ENCODE results near the gene SNX24.

SNX24 gene

DNA sequence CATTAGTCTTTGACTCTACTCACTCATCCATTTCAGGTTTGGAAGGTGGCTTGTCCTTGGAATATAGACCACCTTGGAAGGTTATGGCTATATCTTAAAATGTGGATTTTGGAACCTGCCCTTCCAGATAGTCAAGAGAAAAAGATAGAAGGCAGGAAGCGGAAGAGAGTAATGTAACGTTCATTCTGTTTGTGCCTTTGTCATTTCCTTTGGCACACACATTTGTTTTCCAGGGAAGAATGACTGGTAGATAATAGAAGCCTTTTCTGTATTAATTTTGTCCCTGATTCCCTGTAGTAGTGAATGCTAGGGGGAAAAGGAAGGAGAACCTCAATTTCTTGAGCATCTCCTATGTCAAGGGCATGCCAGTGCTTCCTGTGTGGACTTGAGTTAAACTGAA is 136.4 kb downstream of the SNX24 start:
- TF ChIP-seq, protein P1, sequence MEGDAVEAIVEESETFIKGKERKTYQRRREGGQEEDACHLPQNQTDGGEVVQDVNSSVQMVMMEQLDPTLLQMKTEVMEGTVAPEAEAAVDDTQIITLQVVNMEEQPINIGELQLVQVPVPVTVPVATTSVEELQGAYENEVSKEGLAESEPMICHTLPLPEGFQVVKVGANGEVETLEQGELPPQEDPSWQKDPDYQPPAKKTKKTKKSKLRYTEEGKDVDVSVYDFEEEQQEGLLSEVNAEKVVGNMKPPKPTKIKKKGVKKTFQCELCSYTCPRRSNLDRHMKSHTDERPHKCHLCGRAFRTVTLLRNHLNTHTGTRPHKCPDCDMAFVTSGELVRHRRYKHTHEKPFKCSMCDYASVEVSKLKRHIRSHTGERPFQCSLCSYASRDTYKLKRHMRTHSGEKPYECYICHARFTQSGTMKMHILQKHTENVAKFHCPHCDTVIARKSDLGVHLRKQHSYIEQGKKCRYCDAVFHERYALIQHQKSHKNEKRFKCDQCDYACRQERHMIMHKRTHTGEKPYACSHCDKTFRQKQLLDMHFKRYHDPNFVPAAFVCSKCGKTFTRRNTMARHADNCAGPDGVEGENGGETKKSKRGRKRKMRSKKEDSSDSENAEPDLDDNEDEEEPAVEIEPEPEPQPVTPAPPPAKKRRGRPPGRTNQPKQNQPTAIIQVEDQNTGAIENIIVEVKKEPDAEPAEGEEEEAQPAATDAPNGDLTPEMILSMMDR (IDR thresholded peaks at IDR 0.05) = no peak
- H3K27ac Mint-ChIP-seq = no peak overlapping the region
- no peak overlapping the region for H3K4me3 Mint-ChIP-seq
- no peak for DNase-seq
- no peaks in the 10 kb centered on the region for H3K36me3 Mint-ChIP-seq (ENCODE audit: low read depth)
- peaks cover 9% of the 10 kb centered on the region for H3K27me3 Mint-ChIP-seq (ENCODE audit: low read depth, poor library complexity)
- no peaks in the 10 kb centered on the region for H3K9me3 Mint-ChIP-seq
- H3K4me1 Mint-ChIP-seq = no peaks in the 10 kb centered on the region

DNA sequence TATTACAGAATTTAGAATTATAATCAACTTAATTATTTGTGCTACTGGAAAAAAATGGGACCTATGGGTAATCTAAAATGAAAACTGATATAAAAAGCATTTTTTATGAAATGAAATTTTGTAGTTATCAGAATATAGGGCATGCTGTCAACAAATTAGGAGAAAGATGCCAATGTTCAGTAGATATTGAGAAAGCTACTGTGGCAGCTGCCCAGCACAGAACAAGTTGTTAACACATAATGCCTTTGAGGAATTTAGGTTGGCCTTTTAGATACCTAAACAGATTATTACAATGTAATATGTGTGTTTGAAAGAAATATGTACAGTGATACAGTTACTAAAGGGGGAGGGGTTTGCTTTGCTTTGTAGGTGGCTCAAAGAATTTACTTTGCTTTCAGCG is 137.0 kb downstream of the SNX24 start:
- H3K9me3 Mint-ChIP-seq = no peaks in the 10 kb centered on the region
- H3K27ac Mint-ChIP-seq = no peak overlapping the region
- H3K4me3 Mint-ChIP-seq = no peak overlapping the region
- H3K36me3 Mint-ChIP-seq (ENCODE audit: low read depth) = no peaks in the 10 kb centered on the region
- H3K27me3 Mint-ChIP-seq (ENCODE audit: low read depth, poor library complexity) = peaks cover 11% of the 10 kb centered on the region
- no peak for DNase-seq
- TF ChIP-seq, protein P1 (IDR thresholded peaks at IDR 0.05) = no peak
- H3K4me1 Mint-ChIP-seq = no peaks in the 10 kb centered on the region

DNA sequence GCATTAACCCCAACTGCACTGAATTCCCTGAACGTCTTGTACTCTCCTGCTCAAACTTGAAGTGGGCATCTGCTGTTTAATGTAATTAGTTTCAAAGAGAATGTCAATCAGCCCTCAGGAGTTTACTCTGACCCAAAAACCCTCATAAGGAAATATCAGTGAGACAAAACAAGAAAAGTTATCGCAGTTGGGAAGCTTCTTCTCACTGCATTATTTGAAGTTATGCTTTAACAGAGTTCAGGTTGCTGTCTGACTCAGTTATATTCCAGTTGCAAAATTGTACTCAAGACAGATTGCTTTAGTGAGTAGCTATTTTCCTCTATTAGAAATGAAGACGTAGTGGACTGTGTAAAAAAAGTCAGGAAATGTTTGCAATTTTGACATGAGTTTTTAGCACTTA is 139.0 kb downstream of the SNX24 start:
- Mint-ChIP-seq H3K4me3 (no peak overlapping the region), H3K27ac (no peak overlapping the region), H3K36me3 (ENCODE audit: low read depth) (no peaks in the 10 kb centered on the region), H3K9me3 (no peaks in the 10 kb centered on the region), H3K27me3 (ENCODE audit: low read depth, poor library complexity) (peaks cover 11% of the 10 kb centered on the region), H3K4me1 (no peaks in the 10 kb centered on the region)
- DNase-seq = no peak
- TF ChIP-seq, protein P1 (IDR thresholded peaks at IDR 0.05) = no peak

DNA sequence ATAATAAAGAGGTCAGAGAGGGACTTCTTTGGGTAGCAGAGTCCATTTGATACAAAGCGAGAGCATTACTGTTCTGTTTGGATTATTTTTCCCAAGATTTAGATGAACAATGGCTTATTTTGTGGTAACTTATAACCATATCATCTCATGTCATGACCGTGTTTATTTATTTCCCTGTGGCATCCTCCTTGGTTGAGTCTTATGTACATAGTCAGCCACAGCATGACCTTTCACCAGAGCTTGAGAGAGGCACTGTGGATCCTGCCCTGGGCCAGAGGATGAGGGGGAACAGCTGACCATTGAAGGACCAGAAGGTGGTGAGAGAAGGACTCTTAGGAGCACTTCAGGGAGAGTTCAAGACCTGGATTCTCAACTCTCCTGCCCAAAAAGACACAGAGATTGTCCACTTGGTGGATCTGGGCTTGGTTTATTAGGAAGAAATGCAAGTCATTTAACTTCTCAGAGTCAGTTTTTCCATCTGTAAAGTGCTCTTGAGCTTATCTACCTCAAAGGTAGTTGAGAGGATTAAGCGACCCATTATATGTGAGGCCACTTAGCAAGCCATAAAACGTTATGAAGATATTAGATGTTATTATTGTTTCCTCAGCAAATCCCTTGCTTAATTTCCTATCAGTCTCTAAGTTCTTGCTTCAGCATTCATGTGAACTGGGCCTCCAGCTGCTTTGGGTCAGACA is 139.7 kb downstream of the SNX24 start:
- no peak overlapping the region for H3K4me3 Mint-ChIP-seq
- DNase-seq = no peak
- no peaks in the 10 kb centered on the region for H3K36me3 Mint-ChIP-seq (ENCODE audit: low read depth)
- H3K4me1 Mint-ChIP-seq = no peaks in the 10 kb centered on the region
- H3K27ac Mint-ChIP-seq = no peak overlapping the region
- H3K9me3 Mint-ChIP-seq = no peaks in the 10 kb centered on the region
- TF ChIP-seq, protein P1 (IDR thresholded peaks at IDR 0.05) = no peak
- peaks cover 11% of the 10 kb centered on the region for H3K27me3 Mint-ChIP-seq (ENCODE audit: low read depth, poor library complexity)

DNA sequence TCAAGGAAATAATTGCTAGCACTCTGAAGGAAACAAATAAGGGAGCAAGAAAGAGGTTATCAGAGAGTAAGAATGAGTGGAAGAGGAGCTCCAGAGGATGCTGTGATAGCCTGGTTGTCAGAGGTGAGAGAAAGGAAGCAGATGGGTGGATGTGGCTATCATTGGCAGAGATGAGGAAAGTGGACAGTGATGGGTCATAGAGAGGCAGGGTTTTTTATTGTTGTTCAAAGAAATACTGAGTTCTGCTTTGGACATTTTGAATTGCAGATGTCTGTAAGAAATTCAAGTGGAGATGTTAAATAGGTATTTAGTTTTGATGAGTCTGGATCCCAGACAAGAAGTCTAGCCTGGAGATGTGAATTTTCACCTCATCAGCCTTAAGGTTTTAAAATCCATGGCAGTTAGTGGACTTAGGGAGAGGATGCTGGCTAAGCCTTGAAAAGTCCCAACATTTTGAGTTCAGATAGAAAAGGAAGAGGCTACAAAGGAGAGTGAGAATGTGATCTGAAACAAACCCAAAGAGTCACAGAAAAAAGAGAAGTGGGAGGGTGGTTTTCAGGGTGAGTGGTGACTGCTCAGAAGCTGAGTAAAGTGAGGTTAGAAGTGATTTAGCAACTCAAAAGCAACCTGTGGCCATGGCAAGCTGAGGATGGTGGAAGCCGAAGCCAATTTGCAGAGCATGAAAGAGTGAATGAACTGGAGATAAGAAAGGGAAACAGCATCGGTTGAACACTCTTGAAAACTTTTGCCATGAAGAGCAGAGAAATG is 140.7 kb downstream of the SNX24 start:
- Mint-ChIP-seq H3K27ac (no peak overlapping the region), H3K9me3 (no peaks in the 10 kb centered on the region), H3K4me1 (no peaks in the 10 kb centered on the region), H3K27me3 (ENCODE audit: low read depth, poor library complexity) (peaks cover 11% of the 10 kb centered on the region), H3K4me3 (no peak overlapping the region), H3K36me3 (ENCODE audit: low read depth) (no peaks in the 10 kb centered on the region)
- DNase-seq = no peak
- TF ChIP-seq, protein P1 (IDR thresholded peaks at IDR 0.05) = no peak

All from nephron progenitor cell (in vitro differentiated cells).